NCI-H82 treated with DMSO at 0.1 percent for 48 hours (cell line): ENCODE results near the gene PRR33.
"Not testable (repeated sequence)": the region's sequence is repeated elsewhere in the genome, so short reads cannot be mapped to it uniquely, and the experiment has no call there.

ENCODE experiments used
- DNase-seq: peaks from one replicate; lab custom pipeline; 2025; ENCODE audit not compliant: unreplicated experiment; lab: John Stamatoyannopoulos, UW

Gene PRR33

GRCh38 chr11:1891831-1892115 is at the start of gene PRR33:
Gene PRR33 (minus strand): TSS chr11:1891895. CDS start chr11:1890584, 1,311 bp downstream.
- DNase-seq, result no peak

GRCh38 chr11:1939788-1940187 is 48.1 kb upstream of the PRR33 start:
- DNase-seq, result not testable (repeated sequence)

DNA sequence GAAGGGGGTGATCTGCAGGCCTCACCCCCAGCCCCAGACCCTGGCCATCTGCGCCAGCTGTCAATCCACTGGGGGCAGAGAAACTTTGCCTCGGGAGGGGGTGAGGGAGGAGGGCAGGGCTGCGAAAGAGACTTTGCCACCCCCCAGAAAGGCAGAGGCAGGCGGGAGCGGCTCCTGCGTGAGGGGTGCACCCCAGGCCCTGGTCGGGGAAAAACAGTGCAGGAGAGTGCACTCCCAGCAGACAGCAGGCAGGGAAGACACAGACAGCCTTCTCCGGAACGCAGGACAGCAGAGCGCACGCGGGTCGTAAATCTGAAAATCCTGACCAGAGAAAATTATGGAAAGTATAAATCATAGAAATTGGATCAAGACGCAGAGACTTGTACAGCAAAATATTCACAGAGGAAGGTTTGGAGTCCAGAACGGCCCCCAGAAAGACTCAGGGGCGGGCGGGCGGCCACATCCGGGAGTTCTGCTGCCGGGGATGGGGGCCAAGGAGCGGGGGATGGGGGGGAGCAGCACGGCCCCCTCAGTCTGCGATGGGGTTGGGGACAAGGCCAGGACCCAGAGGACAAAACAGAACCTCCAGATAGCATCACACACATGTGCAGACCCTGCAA is 47.4 kb upstream of the PRR33 start:
- DNase-seq, result no peak

DNA sequence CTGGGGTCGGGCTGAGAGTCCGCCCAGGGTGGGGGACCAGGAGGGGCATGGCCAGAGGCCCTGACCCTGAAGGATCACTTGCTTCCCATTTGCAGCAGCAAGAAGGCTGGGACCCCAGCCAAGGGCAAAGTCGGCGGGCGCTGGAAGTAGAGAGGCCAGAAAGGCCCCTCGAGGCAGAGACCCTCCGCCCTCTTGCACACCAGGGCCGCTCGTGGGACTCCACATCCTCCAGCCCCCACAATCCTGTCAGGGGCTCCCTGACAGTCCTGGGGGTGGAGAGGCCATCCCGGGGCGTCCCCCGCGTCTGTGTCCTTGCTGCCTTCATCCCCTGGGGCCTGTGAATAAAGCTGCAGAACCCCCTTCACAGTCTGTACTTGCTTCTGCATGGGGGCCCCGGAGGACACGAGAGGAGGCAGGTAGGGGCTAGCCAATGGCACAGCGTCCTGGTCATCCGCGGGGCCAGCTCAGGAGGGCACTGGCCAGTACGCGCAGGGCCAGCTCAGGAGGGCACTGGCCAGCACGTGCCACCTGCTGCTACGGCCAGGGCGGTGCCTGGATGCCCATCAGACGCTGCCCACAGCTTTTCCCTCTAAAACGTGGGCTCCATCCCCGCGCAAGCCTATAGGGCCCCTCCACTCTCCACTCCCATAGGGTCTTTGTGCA is 46.8 kb upstream of the PRR33 start:
- no peak for DNase-seq

GRCh38 chr11:1937616-1938342 is 46.1 kb upstream of the PRR33 start:
- DNase-seq, result no peak

GRCh38 chr11:1936781-1937615 is 45.3 kb upstream of the PRR33 start:
- no peak for DNase-seq

GRCh38 chr11:1936072-1936780 is 44.5 kb upstream of the PRR33 start:
- DNase-seq, result no peak

DNA sequence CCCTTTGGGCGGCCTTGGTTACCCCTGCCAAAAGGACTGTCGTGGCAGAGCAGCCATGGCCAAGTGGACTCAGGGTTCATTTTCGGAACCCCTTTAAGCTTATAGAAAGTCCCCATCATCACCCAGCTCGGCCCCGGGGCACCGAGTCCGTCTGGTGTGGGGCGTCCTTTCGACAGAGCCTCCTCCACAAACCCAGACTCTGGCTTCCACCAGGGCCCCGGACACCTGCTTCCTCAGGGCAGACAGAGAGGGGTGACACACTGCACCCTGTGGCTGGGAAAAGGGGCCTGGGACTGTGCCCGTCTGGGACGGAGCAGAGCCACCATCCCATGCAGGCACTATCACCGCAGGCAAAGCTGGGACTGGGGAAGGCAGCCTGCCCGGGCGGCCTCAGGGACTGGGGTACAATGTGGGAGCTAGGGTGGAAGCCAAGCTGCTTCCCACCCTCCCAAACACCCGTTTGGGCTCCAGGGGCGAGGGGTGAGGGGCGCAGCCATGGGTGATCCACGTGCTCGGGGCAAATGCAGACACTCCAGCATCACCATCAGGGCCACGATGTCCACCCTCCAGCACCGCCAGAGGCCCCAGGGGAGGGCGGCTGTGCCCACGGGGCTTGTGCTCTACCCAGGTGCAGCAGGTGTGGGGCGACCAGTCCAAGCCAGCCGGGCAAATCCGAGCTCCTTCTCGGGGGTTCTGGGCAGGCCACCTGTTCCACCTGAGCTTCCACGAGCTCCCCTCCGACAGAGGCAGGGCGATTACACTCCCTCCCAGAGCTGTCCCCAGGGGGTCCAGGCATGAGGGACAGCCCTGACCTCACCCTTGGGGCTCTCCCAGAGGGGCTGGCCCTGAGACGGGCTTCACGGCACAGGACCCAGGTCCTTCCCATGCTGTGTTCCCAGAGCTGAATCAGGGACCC is 43.7 kb upstream of the PRR33 start:
- no peak for DNase-seq

- no peak for DNase-seq
Measured at GRCh38 chr11:1934335-1935155, 42.9 kb upstream of the PRR33 start.

DNA sequence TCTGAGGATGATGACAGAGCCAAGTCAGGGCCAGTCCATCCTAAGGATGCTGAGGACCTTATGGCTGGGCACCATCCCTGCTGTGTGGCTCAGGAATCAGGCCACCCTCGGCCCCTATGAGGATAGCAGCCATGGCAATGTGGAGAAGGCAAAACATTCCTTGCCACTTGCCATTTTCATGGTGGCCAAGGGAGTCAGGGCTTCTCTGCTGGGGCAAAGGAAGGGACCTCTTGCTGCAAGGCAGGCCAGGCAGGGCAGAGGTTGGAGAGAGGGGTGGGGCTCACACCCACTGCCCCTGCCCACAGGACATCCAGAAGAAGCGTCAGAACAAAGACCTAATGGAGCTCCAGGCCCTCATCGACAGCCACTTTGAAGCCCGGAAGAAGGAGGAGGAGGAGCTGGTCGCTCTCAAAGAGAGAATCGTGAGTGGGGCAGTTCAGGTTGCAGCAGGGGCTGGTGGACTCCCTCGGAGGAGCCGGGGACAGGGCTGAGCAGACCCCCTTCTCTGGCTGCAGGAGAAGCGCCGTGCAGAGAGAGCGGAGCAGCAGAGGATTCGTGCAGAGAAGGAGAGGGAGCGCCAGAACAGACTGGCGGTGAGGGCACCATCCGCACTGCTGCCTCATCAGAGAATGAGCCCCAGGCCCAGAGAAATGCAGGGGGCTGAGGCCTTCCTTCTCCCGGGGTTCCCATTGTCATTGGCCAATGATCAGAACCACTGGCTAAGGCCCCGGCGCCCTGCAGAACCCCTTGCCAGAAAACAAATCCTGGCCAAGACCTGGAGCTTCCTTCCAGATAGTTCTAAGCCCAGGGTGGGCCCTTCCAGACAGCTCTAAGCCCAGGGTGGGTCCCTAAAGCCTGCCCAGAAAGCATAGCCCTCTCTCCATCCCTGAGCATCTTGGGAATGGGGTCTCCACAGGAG is 42.0 kb upstream of the PRR33 start:
- no peak for DNase-seq

GRCh38 chr11:1932681-1933080 is 41.0 kb upstream of the PRR33 start:
- DNase-seq, result no peak

- DNase-seq, result no peak
Measured at GRCh38 chr11:1932105-1932480, 40.4 kb upstream of the PRR33 start.

DNA sequence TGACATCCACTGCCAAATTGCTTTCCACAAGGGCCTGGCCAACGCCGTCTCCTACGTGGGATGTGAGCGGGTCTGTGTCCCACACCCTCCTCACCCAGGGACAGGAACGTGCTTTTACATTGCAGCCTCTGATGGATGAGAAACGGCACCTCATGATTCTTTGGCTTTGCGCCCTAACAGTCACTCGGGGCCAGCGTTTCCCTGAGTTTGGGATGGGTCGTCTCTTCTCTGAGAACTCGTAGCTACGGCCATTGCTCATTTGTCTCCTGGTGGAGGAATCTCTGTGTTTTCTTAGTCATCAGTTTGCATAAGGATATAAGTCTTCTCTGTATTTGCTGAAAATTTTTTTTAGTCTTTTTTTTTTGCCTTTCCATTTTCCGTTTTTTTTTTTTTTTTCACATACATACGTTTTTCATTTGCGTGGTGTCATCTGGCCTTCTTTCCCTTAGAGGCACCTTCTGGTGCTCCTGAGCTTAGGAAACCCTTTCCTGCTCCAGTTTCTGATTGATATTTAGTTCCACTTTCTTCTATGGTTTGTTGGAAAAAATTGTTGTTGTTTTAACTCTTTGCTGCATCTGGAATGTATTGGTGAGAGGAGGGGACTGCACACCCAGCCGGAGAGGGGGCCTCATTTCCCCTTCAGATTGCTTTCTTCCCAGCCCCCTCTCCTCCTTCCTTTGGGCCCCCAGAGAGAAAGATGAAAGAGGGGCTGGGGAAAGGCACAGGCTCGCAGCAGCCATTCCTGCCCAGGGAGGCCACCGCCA is 39.8 kb upstream of the PRR33 start:
- DNase-seq, result no peak

DNA sequence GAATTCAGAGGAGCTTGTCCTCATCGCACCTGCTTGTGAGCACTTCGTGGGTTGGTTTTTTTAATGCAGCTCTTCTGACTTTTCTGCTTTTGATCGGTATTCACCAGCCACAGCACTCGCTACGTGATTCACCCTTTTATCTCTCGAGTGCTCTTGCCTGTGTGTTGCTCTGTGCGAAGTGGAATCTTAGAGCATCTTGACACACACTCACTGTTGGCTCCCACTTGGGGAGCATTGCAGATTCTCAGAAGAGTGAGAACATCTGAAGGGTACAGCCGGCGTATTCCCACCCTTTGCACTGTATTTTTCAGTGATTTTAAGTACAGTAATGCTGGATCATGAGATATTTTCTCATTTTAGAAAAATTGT is 38.8 kb upstream of the PRR33 start:
- no peak for DNase-seq

GRCh38 chr11:1929621-1930461 is 38.1 kb upstream of the PRR33 start:
- no peak for DNase-seq

DNA sequence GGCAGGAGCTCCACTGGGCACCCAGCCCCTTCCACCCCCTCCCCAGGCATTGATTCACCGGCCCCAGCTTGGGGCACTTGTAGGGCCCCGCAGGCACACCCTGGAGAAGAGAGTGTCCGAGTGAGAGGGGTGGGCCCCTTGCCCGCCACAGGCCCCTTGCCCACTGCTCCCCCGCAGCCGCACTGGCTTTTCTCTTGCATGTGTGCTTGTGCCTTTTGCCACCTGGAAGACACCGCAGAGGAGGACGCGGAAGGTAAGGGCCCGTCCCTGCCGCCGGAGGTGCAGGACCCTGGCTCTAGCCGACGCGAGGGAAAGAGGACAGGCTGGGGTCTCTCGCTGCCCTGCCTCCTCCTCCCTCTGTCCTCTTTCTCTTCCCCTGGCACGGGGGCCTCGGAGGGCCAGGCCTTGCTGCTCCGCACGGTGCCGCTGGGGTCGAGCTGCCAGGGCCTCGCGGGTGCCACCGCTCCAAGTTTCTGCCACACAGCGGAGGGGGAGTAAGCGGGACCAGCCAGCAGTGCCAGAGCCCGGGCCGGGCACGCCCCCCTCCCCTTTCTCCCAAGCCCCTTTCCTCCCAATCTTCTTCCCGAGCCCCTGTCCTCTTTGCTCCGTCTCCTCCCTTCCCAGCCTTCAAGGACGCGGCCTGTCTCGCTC is 37.3 kb upstream of the PRR33 start:
- no peak for DNase-seq
